ENCODE measurements around the gene PLXNC1.
"Not testable (repeated sequence)": the region's sequence is repeated elsewhere in the genome, so short reads cannot be mapped to it uniquely, and the experiment has no call there.

The PLXNC1 gene

GRCh38 chr12:94304012-94304411 lies 155.6 kb downstream of the PLXNC1 start:
- no peak for TF ChIP-seq CTCF (IDR thresholded peaks at IDR 0.05)
- no peak for DNase-seq (ENCODE audit: low spot score)
- Histone ChIP-seq H3K27ac (peak overlapping the region in 1 of 2 donors; percentile 83), H3K4me3 (no peak overlapping the region)

GRCh38 chr12:94304566-94305061 lies 156.2 kb downstream of the PLXNC1 start:
- no peak for TF ChIP-seq CTCF (IDR thresholded peaks at IDR 0.05)
- H3K27ac ChIP-seq, result peak overlapping the region in 1 of 2 donors; percentile 83
- DNase-seq (ENCODE audit: low spot score), result no peak
- H3K4me3 ChIP-seq, result no peak overlapping the region

- Histone ChIP-seq H3K4me3 (no peak overlapping the region), H3K27ac (peak overlapping the region in 1 of 2 donors; percentile 83)
- DNase-seq (ENCODE audit: low spot score), result no peak
- no peak for TF ChIP-seq CTCF (IDR thresholded peaks at IDR 0.05)
Measured at GRCh38 chr12:94305130-94305957, 157.0 kb downstream of the PLXNC1 start.

- DNase-seq (ENCODE audit: low spot score), result no peak
- TF ChIP-seq CTCF (IDR thresholded peaks at IDR 0.05), result no peak
- Histone ChIP-seq H3K4me3 (no peak overlapping the region), H3K27ac (no peak overlapping the region)
Measured at GRCh38 chr12:94308612-94309011, 160.2 kb downstream of the PLXNC1 start.

DNA sequence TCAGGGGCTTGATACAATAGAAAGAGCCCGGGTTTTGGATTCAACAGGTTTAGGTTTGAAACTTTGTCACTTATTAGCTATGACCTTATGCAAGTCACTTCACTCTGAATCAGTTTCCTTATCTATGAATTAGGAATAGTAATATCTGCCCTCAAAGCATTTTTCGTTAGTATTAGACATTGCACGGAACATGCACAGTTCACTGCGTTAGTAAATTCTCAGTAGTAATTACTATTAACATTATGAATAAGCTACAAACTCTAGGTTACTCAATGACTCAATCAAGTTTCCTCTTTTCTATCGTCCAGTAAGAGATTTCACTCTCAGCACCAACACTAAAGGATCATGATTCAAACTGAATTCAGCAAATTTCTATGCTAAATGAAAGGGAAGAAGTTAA lies 161.0 kb downstream of the PLXNC1 start:
- TF ChIP-seq CTCF (IDR thresholded peaks at IDR 0.05), result no peak
- Histone ChIP-seq H3K27ac (no peak overlapping the region), H3K4me3 (no peak overlapping the region)
- DNase-seq (ENCODE audit: low spot score), result no peak

- no peak for TF ChIP-seq CTCF (IDR thresholded peaks at IDR 0.05)
- Histone ChIP-seq H3K4me3 (no peak overlapping the region), H3K27ac (no peak overlapping the region)
- no peak for DNase-seq (ENCODE audit: low spot score)
Measured at GRCh38 chr12:94312378-94312777, 164.0 kb downstream of the PLXNC1 start.

DNA sequence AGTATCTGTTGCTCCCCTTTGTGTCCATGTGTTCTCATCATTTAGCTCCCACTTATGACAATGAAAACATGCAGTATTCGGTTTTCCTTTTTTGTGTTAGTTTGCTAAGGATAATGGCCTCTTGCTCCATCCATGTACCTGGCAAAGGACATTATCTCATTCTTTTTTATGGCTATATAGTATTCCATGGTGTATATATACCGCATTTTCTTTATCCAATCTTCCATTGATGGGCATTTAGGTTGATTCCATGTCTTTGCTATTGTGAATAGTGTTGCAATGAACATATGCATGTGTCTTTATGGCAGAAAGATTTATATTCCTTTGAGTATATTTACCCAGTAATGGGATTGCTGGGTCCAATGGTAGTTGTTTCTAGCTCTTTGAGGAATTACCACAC lies 168.2 kb downstream of the PLXNC1 start:
- H3K4me3 ChIP-seq; H3K27ac ChIP-seq; DNase-seq (ENCODE audit: low spot score): not testable (repeated sequence)
